Hepatocyte (in vitro differentiated cells): ENCODE data around the gene HYPK. TPM values are rescaled to one million over a fixed set of nuclear protein-coding genes. Genes with fewer than 3 reads are reported as not detected.

ENCODE experiments used
- DNase-seq: peaks from one replicate; pipeline ENCODE4 v3.0.0-alpha.2; 2016; ENCODE audit warnings: low spot score
- H2AFZ ChIP-seq: fragments of 200-600 bp; sonication (generic); 2 replicates; pipeline ENCODE4 v1.6.0; 2016; ENCODE audit warnings: antibody characterized with exemption, mild to moderate bottlenecking
- H3K27ac ChIP-seq: fragments of 200-600 bp; sonication (generic); 2 replicates; pipeline ENCODE4 v1.5.1; 2016; ENCODE audit warnings: mild to moderate bottlenecking
- H3K27me3 ChIP-seq: fragments of 200-600 bp; sonication (generic); 2 replicates; pipeline ENCODE4 v1.6.1; 2016
- H3K36me3 ChIP-seq: fragments of 200-600 bp; sonication (generic); replicated peaks from 2 replicates; pipeline ENCODE4 v1.5.1; 2016; ENCODE audit warnings: low read depth; ENCODE audit not compliant: insufficient read depth
- H3K4me1 ChIP-seq: fragments of 200-600 bp; sonication (generic); 2 replicates; pipeline ENCODE4 v1.5.1; 2016; ENCODE audit warnings: mild to moderate bottlenecking, moderate library complexity; ENCODE audit not compliant: insufficient read depth
- H3K4me2 ChIP-seq: fragments of 200-600 bp; sonication (generic); 2 replicates; pipeline ENCODE4 v1.6.0; 2016
- H3K4me3 ChIP-seq: fragments of 200-600 bp; sonication (generic); 2 replicates; pipeline ENCODE4 v1.5.1; 2016; ENCODE audit warnings: mild to moderate bottlenecking
- H3K79me2 ChIP-seq: fragments of 200-600 bp; sonication (generic); 2 replicates; pipeline ENCODE4 v1.6.0; 2017; ENCODE audit warnings: mild to moderate bottlenecking
- H3K9me2 ChIP-seq: fragments of 200-600 bp; sonication (generic); replicated peaks from 2 replicates; pipeline ENCODE4 v1.6.0; 2017; ENCODE audit warnings: mild to moderate bottlenecking; ENCODE audit not compliant: insufficient read depth
- H3K9me3 ChIP-seq: fragments of 200-600 bp; sonication (generic); 2 replicates; pipeline ENCODE4 v1.5.1; 2016; ENCODE audit warnings: low read depth, mild to moderate bottlenecking
- H4K20me1 ChIP-seq: fragments of 200-600 bp; sonication (generic); 2 replicates; pipeline ENCODE4 v1.6.0; 2016; ENCODE audit warnings: mild to moderate bottlenecking; ENCODE audit not compliant: insufficient read depth, poor library complexity, severe bottlenecking
- CTCF ChIP-seq: fragments of 200-600 bp; sonication (generic); IDR thresholded peaks from 2 replicates; pipeline ENCODE4 v1.5.1; 2016; ENCODE audit warnings: antibody characterized with exemption, mild to moderate bottlenecking; ENCODE audit not compliant: poor library complexity
- EZH2 ChIP-seq: fragments of 200-600 bp; sonication (generic); IDR thresholded peaks from 2 replicates; pipeline ENCODE4 v1.6.1; 2016; ENCODE audit warnings: antibody characterized with exemption, mild to moderate bottlenecking, borderline replicate concordance
- EZH2phosphoT487 ChIP-seq: fragments of 200-600 bp; sonication (generic); IDR thresholded peaks from one replicate; pipeline ENCODE4 v1.6.1; 2018; ENCODE audit warnings: antibody characterized with exemption, mild to moderate bottlenecking, low read depth, moderate library complexity; ENCODE audit not compliant: unreplicated experiment, severe bottlenecking
- WGBS: methylation state at CpG from one replicate; pipeline ENCODE4 v1.1.6; 2016; ENCODE audit warnings: low lambda C conversion rate; ENCODE audit errors: missing lambda C conversion rate; 5-methylcytosine and 5-hydroxymethylcytosine counted together
- polyA plus RNA-seq: library from polyadenylated mRNA; unstranded; fragments of >200 nt; fragmentation: Nextera tagmentation; extraction: Ambion mirVana; gene quantifications from 2 replicates; pipeline ENCODE4 v1.2.1, GENCODE V29; 2016
- total RNA-seq: library from RNA; depleted of rRNA; stranded (reverse); fragments of >200 nt; gene quantifications from 2 replicates; pipeline ENCODE4 v1.2.3, GENCODE V29; 2014

Gene HYPK
- total and polyA plus RNA-seq, 2 experiments from 2014 or later, result 5.8 to 12.8 TPM

GRCh38 chr15:43793647-43794046 lies 6.8 kb upstream of the HYPK start:
- Histone ChIP-seq H3K4me2 (peak overlapping the region; percentile 90), H2AFZ (no peak overlapping the region), H3K4me1 (peaks cover 36% of the 10 kb centered on the region), H3K27ac (peak overlapping the region; percentile 96), H3K36me3 (no peaks in the 10 kb centered on the region), H3K79me2 (peaks cover 36% of the 10 kb centered on the region), H4K20me1 (peaks cover 11% of the 10 kb centered on the region), H3K9me3 (no peaks in the 10 kb centered on the region), H3K4me3 (peak overlapping the region; percentile 93), H3K27me3 (no peaks in the 10 kb centered on the region), H3K9me2 (no peaks in the 10 kb centered on the region)
- TF ChIP-seq EZH2, result no peak
- no peak for TF ChIP-seq EZH2phosphoT487
- no peak for TF ChIP-seq CTCF
- 94% methylated on average over 10 of the region's 10 CpGs for WGBS
- no peak for DNase-seq

DNA sequence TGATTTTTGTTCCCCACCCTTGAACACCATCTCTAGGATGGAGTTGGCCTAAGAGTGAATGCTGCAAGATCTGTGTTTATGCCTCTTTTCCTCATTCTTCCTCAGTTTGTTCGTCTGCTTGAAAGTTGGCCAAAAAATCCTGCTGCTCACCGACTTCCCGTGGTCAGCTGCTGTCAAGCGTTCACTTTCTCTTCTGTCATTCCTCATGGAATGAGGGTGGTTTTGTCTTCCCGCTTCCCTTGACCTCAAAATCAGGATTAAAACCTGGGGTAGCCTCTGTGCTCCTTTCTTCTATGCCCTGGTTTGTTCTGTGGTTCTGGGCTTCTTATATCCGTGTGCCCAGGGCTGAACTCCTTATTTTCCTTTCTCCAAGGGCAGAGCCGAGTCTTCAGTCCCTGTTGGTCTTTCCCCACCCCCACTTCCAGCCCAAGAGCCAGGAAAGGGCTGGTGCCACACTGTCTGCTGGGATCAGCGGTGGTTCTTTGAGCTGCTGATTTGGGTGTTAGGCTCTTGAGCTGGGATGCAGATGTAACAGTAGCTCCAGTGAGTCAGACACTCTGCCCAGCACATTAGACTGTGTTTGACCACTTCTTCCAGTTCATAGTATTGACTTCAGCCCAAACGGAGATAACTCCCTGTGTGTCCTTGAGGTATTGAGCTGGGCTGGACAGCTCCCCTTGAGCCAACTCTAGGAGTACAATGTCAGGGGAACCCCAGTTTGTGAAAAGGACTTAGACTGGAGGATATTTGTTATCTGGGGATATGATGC lies 5.9 kb upstream of the HYPK start:
- H3K4me2 ChIP-seq, result peak overlapping the region; percentile 90
- peak overlapping the region; percentile 96 for H3K27ac ChIP-seq
- H3K4me3 ChIP-seq, result no peak overlapping the region
- TF ChIP-seq CTCF, result no peak
- no peak for TF ChIP-seq EZH2phosphoT487
- TF ChIP-seq EZH2, result no peak
- H3K36me3 ChIP-seq, result no peaks in the 10 kb centered on the region
- WGBS, result 78% methylated on average over 9 of the region's 9 CpGs
- H3K27me3 ChIP-seq, result no peaks in the 10 kb centered on the region
- DNase-seq, result no peak
- H3K9me2 ChIP-seq, result no peaks in the 10 kb centered on the region
- H3K4me1 ChIP-seq, result peaks cover 36% of the 10 kb centered on the region
- no peak overlapping the region for H2AFZ ChIP-seq
- peaks cover 36% of the 10 kb centered on the region for H3K79me2 ChIP-seq
- peaks cover 11% of the 10 kb centered on the region for H4K20me1 ChIP-seq
- no peaks in the 10 kb centered on the region for H3K9me3 ChIP-seq

DNA sequence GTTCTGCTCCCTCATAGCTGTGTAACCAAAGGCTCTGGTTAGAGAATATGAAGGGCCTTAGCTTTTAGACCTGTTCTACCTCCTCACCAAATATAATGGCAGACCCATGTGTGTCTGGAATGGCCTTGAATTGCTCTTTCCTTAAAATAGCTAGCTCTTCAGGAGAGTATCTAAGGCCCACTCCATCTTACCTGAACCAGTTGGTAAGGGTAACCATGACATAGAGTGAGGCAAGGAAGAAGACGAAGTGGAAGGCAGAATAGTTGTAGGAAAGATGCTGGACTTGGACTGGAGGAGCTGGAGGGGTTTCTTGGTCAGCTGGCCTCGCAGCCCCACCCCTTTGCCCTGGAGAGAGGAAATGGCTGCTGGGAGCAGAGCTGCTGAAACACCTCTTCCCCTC lies 5.2 kb upstream of the HYPK start:
- Histone ChIP-seq H3K9me3 (no peaks in the 10 kb centered on the region), H3K36me3 (no peaks in the 10 kb centered on the region), H3K79me2 (peaks cover 36% of the 10 kb centered on the region), H3K9me2 (no peaks in the 10 kb centered on the region), H3K27ac (peak overlapping the region; percentile 96), H3K4me2 (peak overlapping the region; percentile 90), H4K20me1 (peaks cover 11% of the 10 kb centered on the region), H3K27me3 (no peaks in the 10 kb centered on the region), H3K4me3 (no peak overlapping the region), H3K4me1 (peaks cover 43% of the 10 kb centered on the region), H2AFZ (no peak overlapping the region)
- DNase-seq, result no peak
- TF ChIP-seq CTCF, result no peak
- TF ChIP-seq EZH2phosphoT487, result no peak
- no peak for TF ChIP-seq EZH2
- 97% methylated on average over 2 of the region's 2 CpGs for WGBS
